ENCODE data around the gene BOK.

DNA sequence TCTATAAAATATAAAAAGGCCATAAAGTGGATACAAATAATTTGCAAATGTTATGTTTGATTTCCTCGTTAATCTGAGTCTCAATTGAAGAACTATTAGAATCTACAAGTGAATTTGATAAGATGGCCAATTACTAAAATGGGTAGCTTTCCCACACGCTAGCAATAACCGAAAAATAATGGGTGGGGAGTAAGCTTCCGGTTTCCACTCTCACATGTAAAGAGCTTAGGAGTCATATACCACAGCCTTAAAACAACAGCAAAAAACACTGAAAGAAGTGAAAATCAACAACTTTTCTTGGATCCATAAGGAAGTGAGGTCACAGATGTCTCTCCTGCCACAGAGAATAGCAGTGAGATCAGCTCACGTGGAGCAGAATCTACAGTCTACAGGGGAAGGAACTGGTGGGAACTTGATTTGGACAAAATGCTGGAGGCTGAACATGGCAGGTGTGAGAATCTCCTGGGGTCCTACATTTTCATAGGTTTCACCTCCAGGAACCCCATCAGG, 59.8 kb downstream of the BOK start:
- TF ChIP-seq, protein P1, sequence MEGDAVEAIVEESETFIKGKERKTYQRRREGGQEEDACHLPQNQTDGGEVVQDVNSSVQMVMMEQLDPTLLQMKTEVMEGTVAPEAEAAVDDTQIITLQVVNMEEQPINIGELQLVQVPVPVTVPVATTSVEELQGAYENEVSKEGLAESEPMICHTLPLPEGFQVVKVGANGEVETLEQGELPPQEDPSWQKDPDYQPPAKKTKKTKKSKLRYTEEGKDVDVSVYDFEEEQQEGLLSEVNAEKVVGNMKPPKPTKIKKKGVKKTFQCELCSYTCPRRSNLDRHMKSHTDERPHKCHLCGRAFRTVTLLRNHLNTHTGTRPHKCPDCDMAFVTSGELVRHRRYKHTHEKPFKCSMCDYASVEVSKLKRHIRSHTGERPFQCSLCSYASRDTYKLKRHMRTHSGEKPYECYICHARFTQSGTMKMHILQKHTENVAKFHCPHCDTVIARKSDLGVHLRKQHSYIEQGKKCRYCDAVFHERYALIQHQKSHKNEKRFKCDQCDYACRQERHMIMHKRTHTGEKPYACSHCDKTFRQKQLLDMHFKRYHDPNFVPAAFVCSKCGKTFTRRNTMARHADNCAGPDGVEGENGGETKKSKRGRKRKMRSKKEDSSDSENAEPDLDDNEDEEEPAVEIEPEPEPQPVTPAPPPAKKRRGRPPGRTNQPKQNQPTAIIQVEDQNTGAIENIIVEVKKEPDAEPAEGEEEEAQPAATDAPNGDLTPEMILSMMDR (IDR thresholded peaks at IDR 0.05; ENCODE audit: low read depth, low read length) = no peak
- no peak for TF ChIP-seq EZH2phosphoT487 (IDR thresholded peaks at IDR 0.05; ENCODE audit: low read depth)
